GM19467 (cell line): Measurements from ENCODE around the gene WWC2.

Experiments
- ATAC-seq: cut with Tn5 transposase; IDR thresholded peaks from one replicate; pipeline ENCODE4 v1.9.1; 2021; ENCODE audit warnings: mild to moderate bottlenecking, moderate library complexity; ENCODE audit not compliant: unreplicated experiment

WWC2 gene

GRCh38 chr4:183253451-183253850 lies 154.4 kb downstream of the WWC2 start:
- no peak for ATAC-seq

DNA sequence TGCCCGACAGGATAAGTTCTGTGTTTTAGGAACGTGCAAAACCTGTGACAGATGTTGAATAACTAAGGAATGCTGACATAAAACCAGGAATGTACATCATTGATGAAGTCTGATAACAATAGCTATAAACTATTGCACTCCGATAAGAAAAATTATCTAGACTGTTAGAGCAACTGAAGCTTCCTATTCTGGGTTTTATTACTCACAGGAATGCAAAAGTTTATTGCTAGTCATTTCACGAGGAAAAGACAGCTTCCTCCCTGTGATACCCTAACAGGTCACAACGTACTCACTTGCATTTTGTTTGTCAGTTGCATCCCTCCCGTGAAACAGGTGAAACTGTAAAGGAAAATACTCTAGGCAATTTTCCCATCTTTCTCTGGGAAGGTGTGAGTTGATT lies 155.1 kb downstream of the WWC2 start:
- no peak for ATAC-seq

GRCh38 chr4:183255487-183255886 lies 156.4 kb downstream of the WWC2 start:
- no peak for ATAC-seq

GRCh38 chr4:183256343-183256742 lies 157.3 kb downstream of the WWC2 start:
- ATAC-seq = no peak

- ATAC-seq = peak; percentile 82
Measured at GRCh38 chr4:183256756-183257385, 157.8 kb downstream of the WWC2 start.

DNA sequence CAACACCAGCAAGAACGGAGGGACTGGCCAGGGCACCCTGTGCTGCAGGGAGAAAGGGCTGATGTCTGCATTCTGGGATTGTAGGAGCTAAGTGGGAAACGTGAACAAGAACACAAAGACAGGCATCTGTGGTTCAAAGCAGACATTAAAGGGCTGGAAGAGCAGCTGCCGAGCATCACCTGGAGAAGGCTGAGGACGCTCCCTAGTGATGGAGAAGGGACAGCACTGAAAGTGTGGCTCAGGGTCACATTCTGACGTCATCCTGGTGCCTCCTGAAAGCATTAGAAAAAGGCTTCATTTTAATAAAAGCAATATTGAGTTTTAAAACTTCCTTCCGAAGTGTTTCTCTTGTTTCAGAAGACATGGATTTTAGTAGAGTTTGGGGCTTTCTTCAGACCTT lies 158.8 kb downstream of the WWC2 start:
- ATAC-seq = no peak

DNA sequence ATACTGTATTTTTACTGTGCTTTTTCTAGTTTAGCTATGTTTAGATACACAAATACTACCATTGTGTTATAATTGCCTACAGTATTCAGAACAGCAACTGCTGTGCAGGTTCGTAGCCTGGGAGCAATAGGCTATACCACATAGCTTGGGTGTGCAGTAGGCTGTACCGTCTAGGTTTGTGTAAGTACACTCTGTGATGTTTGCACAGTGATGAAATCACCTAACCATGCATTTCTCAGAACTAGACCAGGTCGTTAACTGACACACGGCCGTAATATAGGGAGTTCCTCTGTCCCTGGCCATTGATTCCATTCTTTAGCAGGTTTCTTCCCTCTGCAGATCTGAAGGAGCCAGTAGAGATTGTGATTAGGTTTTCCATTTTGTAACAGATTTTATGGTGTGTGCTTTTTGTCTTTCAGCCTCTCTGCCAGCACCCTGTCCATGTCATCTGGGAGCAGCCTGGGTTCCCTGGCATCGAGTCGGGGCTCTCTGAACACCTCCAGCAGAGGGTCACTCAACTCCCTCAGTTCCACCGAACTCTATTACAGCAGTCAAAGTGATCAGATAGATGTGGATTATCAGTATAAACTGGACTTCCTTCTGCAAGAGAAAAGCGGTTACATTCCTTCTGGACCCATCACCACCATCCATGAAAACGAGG lies 161.6 kb downstream of the WWC2 start:
- ATAC-seq = no peak

DNA sequence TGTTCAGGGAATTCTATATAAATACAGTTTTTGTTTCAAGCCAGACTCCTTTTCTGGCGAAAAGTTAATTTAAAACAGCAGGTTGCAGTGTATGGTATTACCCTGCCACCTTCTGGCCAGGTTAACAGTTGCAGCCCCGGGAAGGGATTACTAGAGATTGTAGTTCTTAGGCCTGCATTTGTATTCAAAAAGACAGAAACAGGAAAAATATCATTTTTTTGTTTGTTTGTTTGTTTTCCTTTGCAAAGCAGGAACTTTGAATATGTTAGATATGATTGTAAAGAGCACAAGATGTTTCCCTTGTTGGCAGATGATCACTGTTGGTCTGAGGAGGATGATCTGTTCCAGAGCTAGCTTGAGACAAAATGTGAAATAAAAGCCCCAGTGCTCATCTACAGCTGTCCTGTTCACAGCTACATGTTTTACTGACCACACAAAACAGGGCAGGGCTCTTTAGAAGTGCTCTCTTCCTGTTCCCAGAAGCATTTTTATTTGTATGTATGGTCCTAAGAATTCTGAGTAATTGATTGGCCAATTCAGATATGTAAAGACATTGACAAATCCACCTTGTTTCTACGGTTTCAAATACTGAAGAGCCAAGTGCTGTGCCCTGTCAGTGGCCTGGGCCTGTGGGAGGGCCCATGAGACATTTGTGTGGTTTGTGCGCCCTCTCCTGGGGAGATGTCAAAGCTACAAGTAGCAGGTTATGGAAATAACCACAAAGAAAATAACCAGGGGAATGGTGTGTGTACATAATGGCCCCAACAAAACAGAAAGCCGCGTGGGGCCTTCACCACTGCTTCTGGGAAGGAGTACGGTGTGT lies 163.1 kb downstream of the WWC2 start:
- ATAC-seq = peak; percentile 92

- ATAC-seq = no peak
Measured at GRCh38 chr4:183262776-183263100, 163.7 kb downstream of the WWC2 start.

- no peak for ATAC-seq
Measured at GRCh38 chr4:183263787-183264386, 164.8 kb downstream of the WWC2 start.

- no peak for ATAC-seq
Measured at GRCh38 chr4:183264614-183265013, 165.6 kb downstream of the WWC2 start.

- no peak for ATAC-seq
Measured at GRCh38 chr4:183266371-183266770, 167.3 kb downstream of the WWC2 start.

GRCh38 chr4:183268556-183268955 lies 169.5 kb downstream of the WWC2 start:
- ATAC-seq = no peak

- no peak for ATAC-seq
Measured at GRCh38 chr4:183272384-183272783, 173.3 kb downstream of the WWC2 start.

DNA sequence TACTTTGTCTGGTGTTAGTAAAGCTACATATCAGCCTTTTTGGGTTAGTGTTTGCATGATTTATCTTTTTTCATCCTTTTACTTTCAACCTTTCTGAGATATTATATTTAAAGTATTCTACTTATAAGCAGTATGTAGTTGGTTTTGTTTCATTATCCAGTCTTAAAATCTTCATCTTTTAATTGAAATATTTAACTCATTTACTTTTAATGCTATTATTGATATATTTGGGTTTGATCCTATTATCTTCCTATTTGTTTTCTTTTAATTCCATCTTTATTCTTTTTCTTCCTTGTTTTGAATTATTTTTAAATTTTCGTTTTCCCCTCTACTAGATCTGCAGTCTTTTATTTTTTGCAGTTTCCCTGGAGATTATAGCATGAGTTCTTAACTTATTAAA lies 177.0 kb downstream of the WWC2 start:
- no peak for ATAC-seq

DNA sequence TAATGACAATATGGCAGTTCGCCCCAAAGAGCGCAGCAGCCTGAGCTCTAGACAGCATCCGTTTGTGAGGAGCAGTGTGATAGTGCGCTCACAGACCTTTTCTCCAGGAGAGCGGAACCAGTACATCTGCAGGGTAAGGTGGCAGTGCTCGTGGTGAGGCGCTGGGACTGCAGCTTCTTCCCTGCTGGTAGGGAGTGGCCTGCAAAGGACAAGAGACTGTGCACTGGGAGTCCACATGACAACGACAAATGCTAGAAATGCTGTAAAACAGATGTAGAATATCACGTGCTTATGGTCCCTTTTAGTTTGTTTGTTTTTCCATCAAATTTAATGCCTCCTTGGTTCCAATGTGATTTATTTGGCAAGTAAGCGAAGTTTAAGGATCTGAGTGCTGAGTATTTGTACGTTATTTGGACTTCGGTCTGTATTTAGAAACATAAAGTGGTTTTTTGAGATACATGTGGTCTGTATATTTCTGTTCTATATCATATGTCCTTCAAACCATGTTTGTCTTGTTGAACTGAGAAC lies 185.3 kb downstream of the WWC2 start:
- ATAC-seq = no peak

DNA sequence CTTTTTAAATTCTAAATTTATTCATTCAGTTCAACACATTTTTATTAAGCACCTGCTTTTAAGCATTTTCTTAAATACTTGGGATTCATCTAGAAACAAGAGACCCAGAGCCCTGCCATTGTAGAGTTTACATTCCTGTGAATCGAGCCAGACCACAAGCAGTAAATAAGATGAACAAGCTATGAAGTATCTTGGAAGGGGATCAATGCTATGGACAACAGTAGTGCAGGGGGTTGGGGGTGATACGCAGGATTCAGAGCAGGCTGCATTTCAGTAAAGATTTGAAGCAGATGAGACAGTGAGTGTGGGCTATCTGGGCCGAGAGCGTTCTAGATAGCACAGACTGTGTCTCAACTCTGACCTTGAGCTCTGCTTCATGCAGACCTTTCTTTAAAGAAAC lies 185.9 kb downstream of the WWC2 start:
- no peak for ATAC-seq

DNA sequence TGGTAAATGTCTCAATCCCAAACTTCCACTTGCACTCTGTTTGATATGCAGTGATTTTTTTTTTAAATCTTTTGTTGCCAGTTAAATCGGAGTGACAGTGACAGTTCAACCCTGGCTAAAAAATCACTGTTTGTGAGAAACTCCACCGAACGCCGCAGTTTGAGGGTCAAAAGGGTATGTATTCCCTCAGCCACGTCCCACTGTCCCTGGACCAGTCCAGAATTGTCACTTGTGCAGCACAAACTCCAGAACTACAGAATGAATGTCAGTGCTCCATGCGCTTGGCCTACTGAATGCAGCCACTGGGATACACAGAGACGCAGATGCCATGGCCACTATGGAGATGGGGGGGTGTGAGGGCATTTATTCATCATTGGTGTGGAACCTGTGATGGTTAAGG lies 186.8 kb downstream of the WWC2 start:
- no peak for ATAC-seq

- peak; percentile 29 for ATAC-seq
Measured at GRCh38 chr4:183286590-183287308, 187.7 kb downstream of the WWC2 start.

DNA sequence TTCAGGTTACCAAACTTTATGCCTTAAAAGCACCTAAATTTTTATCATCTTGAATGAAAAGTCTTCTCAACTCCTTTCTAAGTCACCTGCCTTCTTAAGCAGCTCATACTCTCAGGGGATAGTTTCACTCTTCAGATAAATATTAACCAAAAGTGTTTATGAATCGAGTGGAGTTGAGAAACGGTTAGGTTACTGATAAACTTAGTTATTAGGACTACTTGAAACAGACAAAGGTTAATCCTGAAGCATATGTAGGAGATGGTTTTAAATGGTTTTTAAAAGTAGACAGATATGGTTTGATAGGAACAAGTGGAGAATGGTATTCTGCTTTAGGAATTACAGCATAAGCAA lies 188.2 kb downstream of the WWC2 start:
- peak; percentile 79 for ATAC-seq

GRCh38 chr4:183287677-183288076 lies 188.6 kb downstream of the WWC2 start:
- peak; percentile 74 for ATAC-seq
